GM23248 (cell line): Measurements from ENCODE around the gene RNF40. TPM values are rescaled to one million over a fixed set of nuclear protein-coding genes. Genes with fewer than 3 reads are reported as not detected.

Experiments used
- DNase-seq: peaks from one replicate; pipeline ENCODE4 v3.0.0-alpha.2; 2015
- H2AFZ ChIP-seq: fragments of 200-600 bp; sonication (generic); 2 replicates; pipeline ENCODE4 v1.6.1; 2016; ENCODE audit warnings: antibody characterized with exemption
- H3F3A ChIP-seq: fragments of 200-600 bp; sonication (generic); 2 replicates; pipeline ENCODE4 v1.6.1; 2016; ENCODE audit warnings: mild to moderate bottlenecking, antibody characterized with exemption, mixed run types; ENCODE audit not compliant: insufficient read depth
- H3K27ac ChIP-seq: fragments of 200-600 bp; sonication (generic); 2 replicates; pipeline ENCODE4 v1.5.1; 2016; ENCODE audit warnings: mild to moderate bottlenecking
- H3K27me3 ChIP-seq: fragments of 200-600 bp; sonication (generic); replicated peaks from 2 replicates; pipeline ENCODE4 v1.6.1; 2016; ENCODE audit warnings: mild to moderate bottlenecking; ENCODE audit not compliant: insufficient read depth
- H3K36me3 ChIP-seq: fragments of 200-600 bp; sonication (generic); 2 replicates; pipeline ENCODE4 v1.6.1; 2016; ENCODE audit warnings: low read depth, mild to moderate bottlenecking
- H3K4me1 ChIP-seq: fragments of 200-600 bp; sonication (generic); 2 replicates; pipeline ENCODE4 v1.6.1; 2016; ENCODE audit warnings: mild to moderate bottlenecking; ENCODE audit not compliant: insufficient read depth
- H3K4me2 ChIP-seq: fragments of 200-600 bp; sonication (generic); one replicate; pipeline ENCODE4 v1.6.1; 2016; ENCODE audit warnings: mild to moderate bottlenecking; ENCODE audit not compliant: unreplicated experiment
- H3K4me3 ChIP-seq: fragments of 200-600 bp; sonication (generic); 2 replicates; pipeline ENCODE4 v1.5.1; 2016; ENCODE audit warnings: mild to moderate bottlenecking
- H3K79me2 ChIP-seq: fragments of 200-600 bp; sonication (generic); 2 replicates; pipeline ENCODE4 v1.6.1; 2016; ENCODE audit warnings: mild to moderate bottlenecking; ENCODE audit not compliant: insufficient read depth
- H3K9ac ChIP-seq: fragments of 200-600 bp; sonication (generic); 2 replicates; pipeline ENCODE4 v1.6.1; 2016; ENCODE audit warnings: mild to moderate bottlenecking
- H3K9me2 ChIP-seq: fragments of 200-600 bp; sonication (generic); 2 replicates; pipeline ENCODE4 v1.6.1; 2016; ENCODE audit warnings: mixed run types, mild to moderate bottlenecking, moderate library complexity; ENCODE audit not compliant: insufficient read depth
- H3K9me3 ChIP-seq: fragments of 200-600 bp; sonication (generic); one replicate; pipeline ENCODE4 v1.6.1; 2017; ENCODE audit warnings: low read depth
- H4K20me1 ChIP-seq: fragments of 200-600 bp; sonication (generic); 2 replicates; pipeline ENCODE4 v1.6.0; 2016; ENCODE audit not compliant: insufficient read depth
- EZH2 ChIP-seq: fragments of 200-600 bp; sonication (generic); IDR thresholded peaks from 2 replicates; pipeline ENCODE4 v1.6.1; 2018; ENCODE audit warnings: antibody characterized with exemption, mild to moderate bottlenecking; ENCODE audit not compliant: insufficient read depth, poor library complexity, severe bottlenecking
- EZH2phosphoT487 ChIP-seq: fragments of 200-600 bp; sonication (generic); IDR thresholded peaks from 2 replicates; pipeline ENCODE4 v1.6.1; 2018; ENCODE audit warnings: antibody characterized with exemption, moderate library complexity, mild to moderate bottlenecking, low read depth; ENCODE audit not compliant: insufficient read depth
- WGBS, 2 experiments: methylation state at CpG; one replicate each; pipeline ENCODE4 v1.1.6; 2015 to 2017; ENCODE audit warnings: low lambda C conversion rate in 2 of 2, low coverage in 1 of 2; ENCODE audit errors: missing lambda C conversion rate in 2 of 2; 5-methylcytosine and 5-hydroxymethylcytosine counted together
- in situ Hi-C: fragments of 300-500 bp; cut with MboI; formaldehyde crosslinking; loops from 2 replicates; pipeline ENCODE4 v1.15.0; 2020
- polyA plus RNA-seq: library from polyadenylated mRNA; unstranded; fragments of >200 nt; fragmentation: Nextera tagmentation; extraction: Ambion mirVana; gene quantifications from 2 replicates; pipeline ENCODE4 v1.2.1, GENCODE V29; 2016
- total RNA-seq: library from RNA; depleted of rRNA; stranded (reverse); fragments of >200 nt; shearing (Covaris generic); gene quantifications from 2 replicates; pipeline ENCODE4 v1.2.3, GENCODE V29; 2014

Gene RNF40
- total and polyA plus RNA-seq, 2 experiments from 2014 or later, result 71.2 to 97.9 TPM

GRCh38 chr16:30728899-30729672 is 33.0 kb upstream of the RNF40 start:
- Histone ChIP-seq H3K4me2 (no peak overlapping the region), H3K27ac (no peak overlapping the region), H3K9me2 (no peaks in the 10 kb centered on the region), H3K79me2 (peaks cover 68% of the 10 kb centered on the region), H3K36me3 (peaks cover 57% of the 10 kb centered on the region), H3K4me1 (no peaks in the 10 kb centered on the region), H3F3A (0 out of 2 replicates have a peak, but pooled peaks cover 5% of the 10 kb centered on the region), H2AFZ (no peak overlapping the region), H3K27me3 (no peaks in the 10 kb centered on the region), H3K9me3 (no peaks in the 10 kb centered on the region), H3K4me3 (no peak overlapping the region), H4K20me1 (no peaks in the 10 kb centered on the region), H3K9ac (no peak overlapping the region)
- no peak for TF ChIP-seq EZH2phosphoT487
- TF ChIP-seq EZH2, result no peak
- WGBS, 2 experiments, result 90 to 93% methylated on average over 17 of the region's 17 CpGs
- in situ Hi-C loops, result no loop called here
- no peak for DNase-seq

- DNase-seq, result no peak
- H3K27ac ChIP-seq, result no peak overlapping the region
- 0 out of 2 replicates have a peak, but pooled peaks cover 5% of the 10 kb centered on the region for H3F3A ChIP-seq
- H2AFZ ChIP-seq, result no peak overlapping the region
- WGBS, 2 experiments, result 97 to 98% methylated on average over 3 of the region's 3 CpGs
- H3K27me3 ChIP-seq, result no peaks in the 10 kb centered on the region
- no peak overlapping the region for H3K9ac ChIP-seq
- no peak overlapping the region for H3K4me2 ChIP-seq
- in situ Hi-C loops, result no loop called here
- H3K9me2 ChIP-seq, result no peaks in the 10 kb centered on the region
- peaks cover 63% of the 10 kb centered on the region for H3K36me3 ChIP-seq
- no peaks in the 10 kb centered on the region for H4K20me1 ChIP-seq
- no peaks in the 10 kb centered on the region for H3K9me3 ChIP-seq
- no peak overlapping the region for H3K4me3 ChIP-seq
- no peak for TF ChIP-seq EZH2
- no peak for TF ChIP-seq EZH2phosphoT487
- H3K79me2 ChIP-seq, result peaks cover 56% of the 10 kb centered on the region
- H3K4me1 ChIP-seq, result no peaks in the 10 kb centered on the region
Measured at GRCh38 chr16:30731411-30731810, 30.7 kb upstream of the RNF40 start.

- Histone ChIP-seq H3F3A (peaks cover 13% of the 10 kb centered on the region), H3K9me2 (no peaks in the 10 kb centered on the region), H3K27me3 (no peaks in the 10 kb centered on the region), H3K36me3 (peaks cover 52% of the 10 kb centered on the region), H3K9ac (no peak overlapping the region), H3K9me3 (no peaks in the 10 kb centered on the region), H3K4me2 (no peak overlapping the region), H3K79me2 (peaks cover 22% of the 10 kb centered on the region; the same call in 1 of the 2 replicates), H4K20me1 (no peaks in the 10 kb centered on the region), H3K4me1 (peaks cover 24% of the 10 kb centered on the region), H3K4me3 (no peak overlapping the region), H3K27ac (no peak overlapping the region), H2AFZ (no peak overlapping the region)
- in situ Hi-C loops, result no loop called here
- WGBS, 2 experiments, result 90 to 96% methylated on average over 9 to 17 of the region's 17 CpGs
- DNase-seq, result no peak
- TF ChIP-seq EZH2 (no peak), EZH2phosphoT487 (no peak)
Measured at GRCh38 chr16:30736995-30737793, 24.9 kb upstream of the RNF40 start.

- no peaks in the 10 kb centered on the region for H4K20me1 ChIP-seq
- H3K4me1 ChIP-seq, result peaks cover 24% of the 10 kb centered on the region
- in situ Hi-C loops, result no loop called here
- H3K27ac ChIP-seq, result no peak overlapping the region
- H3K36me3 ChIP-seq, result peaks cover 49% of the 10 kb centered on the region
- H2AFZ ChIP-seq, result no peak overlapping the region
- no peaks in the 10 kb centered on the region for H3K9me2 ChIP-seq
- H3K79me2 ChIP-seq, result peaks cover 20% of the 10 kb centered on the region; the same call in 1 of the 2 replicates
- WGBS, 2 experiments, result 92% methylated on average over 25 of the region's 25 CpGs
- DNase-seq, result no peak
- no peaks in the 10 kb centered on the region for H3K27me3 ChIP-seq
- no peak for TF ChIP-seq EZH2phosphoT487
- no peak for TF ChIP-seq EZH2
- no peak overlapping the region for H3K4me2 ChIP-seq
- no peaks in the 10 kb centered on the region for H3K9me3 ChIP-seq
- no peak overlapping the region for H3K9ac ChIP-seq
- no peak overlapping the region for H3K4me3 ChIP-seq
- peaks cover 14% of the 10 kb centered on the region for H3F3A ChIP-seq
Measured at GRCh38 chr16:30737794-30738648, 24.1 kb upstream of the RNF40 start.
